GM19372 (cell line): ENCODE data around the gene C1orf74.

ENCODE experiments used
- ATAC-seq: cut with Tn5 transposase; IDR thresholded peaks from one replicate; pipeline ENCODE4 v1.9.1; 2021; ENCODE audit warnings: mild to moderate bottlenecking, low read depth, moderate library complexity; ENCODE audit not compliant: unreplicated experiment

Gene C1orf74

GRCh38 chr1:209748620-209749019 is 35.7 kb downstream of the C1orf74 start:
- ATAC-seq: no peak

- ATAC-seq: peak; percentile 73
These were observed 36.6 kb downstream of the C1orf74 start for GRCh38 chr1:209747580-209748262.

- ATAC-seq: no peak
These were observed 37.8 kb downstream of the C1orf74 start for GRCh38 chr1:209746451-209747165.

- no peak for ATAC-seq
These were observed 41.2 kb downstream of the C1orf74 start for GRCh38 chr1:209743145-209743482.

- no peak for ATAC-seq
These were observed 41.8 kb downstream of the C1orf74 start for GRCh38 chr1:209742409-209743144.

GRCh38 chr1:209741889-209742288 is 42.5 kb downstream of the C1orf74 start:
- no peak for ATAC-seq

GRCh38 chr1:209741193-209741592 is 43.2 kb downstream of the C1orf74 start:
- ATAC-seq: no peak

GRCh38 chr1:209738270-209738669 is 46.1 kb downstream of the C1orf74 start:
- no peak for ATAC-seq

GRCh38 chr1:209737118-209737505 is 47.2 kb downstream of the C1orf74 start:
- ATAC-seq: no peak

GRCh38 chr1:209736490-209737117 is 47.8 kb downstream of the C1orf74 start:
- ATAC-seq: no peak

GRCh38 chr1:209733409-209734192 is 50.8 kb downstream of the C1orf74 start:
- ATAC-seq: no peak

GRCh38 chr1:209732725-209733124 is 51.6 kb downstream of the C1orf74 start:
- no peak for ATAC-seq

GRCh38 chr1:209729436-209729835 is 54.9 kb downstream of the C1orf74 start:
- ATAC-seq: no peak
